HepG2 (cell line): ENCODE measurements around the gene GOLT1A. TPM values are rescaled to one million over a fixed set of nuclear protein-coding genes. Genes with fewer than 3 reads are reported as not detected.

ENCODE experiments used
- KAT7 ChIP-seq: IDR thresholded peaks from 2 replicates; pipeline ENCODE4 v1.6.1; 2018; ENCODE audit warnings: borderline replicate concordance, missing compliant biosample characterization
- KDM4B ChIP-seq: sonication (generic); formaldehyde crosslinking; IDR thresholded peaks from 2 replicates; pipeline ENCODE4 v1.4.0; 2020; ENCODE audit warnings: missing genetic modification reagents
- MBD4 ChIP-seq: IDR thresholded peaks from 2 replicates; pipeline ENCODE4 v1.6.1; 2012; ENCODE audit warnings: low read length, inconsistent platforms, borderline replicate concordance
- NFE2 ChIP-seq: sonication (generic); formaldehyde crosslinking; IDR thresholded peaks from 2 replicates; pipeline ENCODE4 v1.4.0; 2020; ENCODE audit warnings: missing genetic modification reagents
- NFE2L1 ChIP-seq: sonication (generic); formaldehyde crosslinking; IDR thresholded peaks from 2 replicates; pipeline ENCODE4 v1.4.0; 2020; ENCODE audit warnings: missing genetic modification reagents, mild to moderate bottlenecking, borderline replicate concordance
- TBX3 ChIP-seq: fragments of 450-650 bp; IDR thresholded peaks from 2 replicates; pipeline ENCODE4 v1.6.1; 2017; ENCODE audit warnings: antibody characterized with exemption, mild to moderate bottlenecking, inconsistent platforms, borderline replicate concordance
- TOE1 ChIP-seq: sonication (generic); formaldehyde crosslinking; IDR thresholded peaks from 2 replicates; pipeline ENCODE4 v1.4.0; 2020; ENCODE audit warnings: mild to moderate bottlenecking, missing genetic modification reagents
- ZNF33B ChIP-seq: sonication (generic); formaldehyde crosslinking; IDR thresholded peaks from 2 replicates; pipeline ENCODE4 v1.5.1; 2020; ENCODE audit warnings: mild to moderate bottlenecking, missing genetic modification reagents
- ZNF788 ChIP-seq: sonication (generic); formaldehyde crosslinking; IDR thresholded peaks from 2 replicates; pipeline ENCODE4 v1.5.0; 2020; ENCODE audit warnings: mild to moderate bottlenecking, missing genetic modification reagents, borderline replicate concordance
- polyA plus RNA-seq, 8 experiments: library from polyadenylated mRNA; depleted of rRNA in 3 of 8; stranded (reverse) in 7 of 8; unstranded in 1 of 8; fragments of >200 nt; fragmentation: Illumina TruSeq in 4 of 8; extraction: Trizol in 4 of 8; gene quantifications; 2 replicates each; pipeline versions ENCODE4 v1.2.1 to v1.2.3, GENCODE V29; 2011 to 2016; ENCODE audit warnings: low read depth in 4 of 8, missing spikeins in 1 of 8, mixed read lengths in 1 of 8; ENCODE audit not compliant: insufficient read depth in 1 of 8
- total RNA-seq, 5 experiments: library from RNA; depleted of rRNA; stranded (reverse); fragments of >200 nt; fragmentation: Illumina TruSeq; extraction: Trizol; gene quantifications; 2 replicates each; pipeline ENCODE4 v1.2.3, GENCODE V29; 2016; ENCODE audit warnings: low read depth in 1 of 5
- TF ChIP-seq, protein P1 (sequence below): sonication (generic); formaldehyde crosslinking; IDR thresholded peaks from 2 replicates; pipeline ENCODE4 v1.4.0; 2020; ENCODE audit warnings: mild to moderate bottlenecking, missing genetic modification reagents
- TF ChIP-seq, protein P2 (sequence below): sonication (generic); formaldehyde crosslinking; IDR thresholded peaks from 2 replicates; pipeline ENCODE4 v1.4.0; 2020; ENCODE audit warnings: missing genetic modification reagents
- TF ChIP-seq, protein P3 (sequence below): sonication (generic); formaldehyde crosslinking; IDR thresholded peaks from 2 replicates; pipeline ENCODE4 v1.4.0; 2020; ENCODE audit warnings: mild to moderate bottlenecking, missing genetic modification reagents
- TF ChIP-seq, protein P4 (sequence below): sonication (generic); formaldehyde crosslinking; IDR thresholded peaks from 2 replicates; pipeline ENCODE4 v1.4.0; 2020; ENCODE audit warnings: missing genetic modification reagents
- TF ChIP-seq, protein P5 (sequence below): sonication (generic); formaldehyde crosslinking; conservative IDR thresholded peaks from 2 replicates; pipeline ENCODE4 v1.4.0; 2020; ENCODE audit warnings: mild to moderate bottlenecking, missing genetic modification reagents, moderate library complexity

The GOLT1A gene
- total and polyA plus RNA-seq, 2 of the 13 experiments (the other 11 are each of a cell fraction or from before 2014, with no cell fraction given), result 25.8 to 28.0 TPM

DNA sequence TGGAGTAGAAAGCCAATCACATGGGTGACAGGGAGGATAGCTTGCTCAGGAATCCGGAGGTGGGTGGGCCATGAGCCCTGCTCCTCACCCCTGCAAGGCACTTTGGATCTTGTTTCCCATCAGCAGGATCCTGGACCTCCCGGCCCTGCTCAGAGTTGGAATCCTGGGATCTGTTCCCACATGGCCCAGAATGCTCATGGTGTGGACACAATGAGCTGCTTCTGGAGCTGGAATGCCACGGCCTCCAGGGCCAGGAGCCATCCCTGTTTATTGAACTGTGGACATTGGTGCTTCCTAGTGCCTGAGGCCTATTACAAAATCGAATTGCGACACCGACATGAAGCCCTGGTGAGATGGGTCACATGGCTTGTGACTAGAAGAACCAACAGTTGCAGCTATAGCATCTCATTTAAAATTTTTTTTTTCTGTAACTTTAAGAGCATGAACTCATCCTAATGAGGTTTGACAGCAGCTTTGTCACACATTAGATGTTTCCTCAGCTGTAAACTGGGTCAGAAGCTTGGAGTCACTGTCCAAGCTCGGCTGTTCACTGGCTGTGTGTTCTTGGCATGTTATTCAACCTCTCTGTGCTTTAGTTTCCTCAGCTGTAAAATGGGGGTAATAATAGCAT lies 40.4 kb upstream of the GOLT1A start (continued):
- TF ChIP-seq, protein P1, sequence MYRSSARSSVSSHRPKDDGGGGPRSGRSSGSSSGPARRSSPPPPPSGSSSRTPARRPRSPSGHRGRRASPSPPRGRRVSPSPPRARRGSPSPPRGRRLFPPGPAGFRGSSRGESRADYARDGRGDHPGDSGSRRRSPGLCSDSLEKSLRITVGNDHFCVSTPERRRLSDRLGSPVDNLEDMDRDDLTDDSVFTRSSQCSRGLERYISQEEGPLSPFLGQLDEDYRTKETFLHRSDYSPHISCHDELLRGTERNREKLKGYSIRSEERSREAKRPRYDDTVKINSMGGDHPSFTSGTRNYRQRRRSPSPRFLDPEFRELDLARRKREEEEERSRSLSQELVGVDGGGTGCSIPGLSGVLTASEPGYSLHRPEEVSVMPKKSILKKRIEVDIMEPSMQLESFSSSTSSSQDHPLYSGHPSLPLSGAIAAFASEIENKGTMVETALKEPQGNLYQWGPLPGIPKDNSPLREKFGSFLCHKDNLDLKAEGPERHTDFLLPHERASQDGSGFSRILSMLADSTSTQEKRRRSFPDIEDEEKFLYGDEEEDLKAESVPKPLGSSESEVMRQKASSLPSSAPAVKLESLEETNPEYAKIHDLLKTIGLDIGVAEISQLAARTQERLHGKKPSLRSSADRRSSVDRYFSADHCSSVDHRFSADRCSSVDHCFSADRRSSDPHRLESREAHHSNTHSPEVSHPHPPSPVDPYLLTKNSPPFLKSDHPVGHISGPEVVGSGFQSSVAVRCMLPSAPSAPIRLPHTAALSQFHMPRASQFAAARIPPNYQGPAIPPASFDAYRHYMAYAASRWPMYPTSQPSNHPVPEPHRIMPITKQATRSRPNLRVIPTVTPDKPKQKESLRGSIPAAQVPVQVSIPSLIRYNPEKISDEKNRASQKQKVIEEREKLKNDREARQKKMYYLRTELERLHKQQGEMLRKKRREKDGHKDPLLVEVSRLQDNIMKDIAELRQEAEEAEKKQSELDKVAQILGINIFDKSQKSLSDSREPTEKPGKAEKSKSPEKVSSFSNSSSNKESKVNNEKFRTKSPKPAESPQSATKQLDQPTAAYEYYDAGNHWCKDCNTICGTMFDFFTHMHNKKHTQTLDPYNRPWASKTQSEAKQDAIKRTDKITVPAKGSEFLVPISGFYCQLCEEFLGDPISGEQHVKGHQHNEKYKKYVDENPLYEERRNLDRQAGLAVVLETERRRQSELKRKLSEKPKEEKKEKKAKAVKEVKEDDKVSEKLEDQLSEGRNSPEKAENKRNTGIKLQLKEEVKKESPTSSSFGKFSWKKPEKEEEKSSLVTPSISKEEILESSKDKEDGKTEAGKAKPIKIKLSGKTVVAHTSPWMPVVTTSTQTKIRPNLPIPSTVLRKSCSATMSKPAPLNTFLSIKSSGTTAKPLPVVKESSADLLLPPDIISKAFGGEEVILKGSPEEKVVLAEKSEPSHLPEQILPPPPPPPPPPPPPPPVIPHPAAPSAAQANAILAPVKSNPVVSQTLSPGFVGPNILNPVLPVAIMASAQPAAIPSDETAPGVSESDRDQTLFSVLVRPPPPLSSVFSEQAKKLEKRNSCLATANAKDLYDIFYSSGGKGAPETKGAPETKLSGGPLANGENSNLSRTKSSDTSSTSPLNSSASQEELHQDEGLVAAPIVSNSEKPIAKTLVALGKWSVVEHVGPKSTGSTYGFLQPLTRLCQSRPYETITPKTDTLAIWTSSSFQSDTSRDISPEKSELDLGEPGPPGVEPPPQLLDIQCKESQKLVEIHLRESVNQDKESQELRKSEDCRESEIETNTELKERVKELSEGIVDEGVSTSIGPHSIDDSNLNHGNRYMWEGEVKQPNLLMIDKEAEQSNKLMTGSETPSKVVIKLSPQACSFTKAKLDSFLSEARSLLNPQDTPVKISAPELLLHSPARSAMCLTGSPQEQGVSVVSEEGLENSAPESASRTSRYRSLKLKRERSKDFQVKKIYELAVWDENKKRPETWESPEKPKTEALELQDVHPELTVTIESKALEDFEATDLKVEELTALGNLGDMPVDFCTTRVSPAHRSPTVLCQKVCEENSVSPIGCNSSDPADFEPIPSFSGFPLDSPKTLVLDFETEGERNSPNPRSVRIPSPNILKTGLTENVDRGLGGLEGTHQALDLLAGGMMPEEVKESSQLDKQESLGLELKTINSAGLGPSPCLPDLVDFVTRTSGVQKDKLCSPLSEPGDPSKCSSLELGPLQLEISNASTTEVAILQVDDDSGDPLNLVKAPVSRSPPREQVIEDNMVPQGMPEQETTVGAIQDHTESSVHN (CRISPR knock-in tag), result no peak
- TF ChIP-seq TOE1 (CRISPR knock-in tag) (peak; percentile 60; the same call in 1 of the 2 replicates), ZNF33B (CRISPR knock-in tag) (no peak), NFE2L1 (CRISPR knock-in tag) (no peak), KDM4B (0 out of 2 replicates have a peak, but pooled peaks have one; percentile 71), NFE2 (CRISPR knock-in tag) (no peak), MBD4 (no peak; the same call in 1 of the 2 replicates), TBX3 (no peak), ZNF788 (peak; percentile 89; the same call in 1 of the 2 replicates), KAT7 (CRISPR knock-in tag) (peak; percentile 26; the same call in 1 of the 2 replicates)
- TF ChIP-seq, protein P2, sequence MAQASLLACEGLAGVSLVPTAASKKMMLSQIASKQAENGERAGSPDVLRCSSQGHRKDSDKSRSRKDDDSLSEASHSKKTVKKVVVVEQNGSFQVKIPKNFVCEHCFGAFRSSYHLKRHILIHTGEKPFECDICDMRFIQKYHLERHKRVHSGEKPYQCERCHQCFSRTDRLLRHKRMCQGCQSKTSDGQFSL (CRISPR knock-in tag), result no peak
- TF ChIP-seq, protein P3, sequence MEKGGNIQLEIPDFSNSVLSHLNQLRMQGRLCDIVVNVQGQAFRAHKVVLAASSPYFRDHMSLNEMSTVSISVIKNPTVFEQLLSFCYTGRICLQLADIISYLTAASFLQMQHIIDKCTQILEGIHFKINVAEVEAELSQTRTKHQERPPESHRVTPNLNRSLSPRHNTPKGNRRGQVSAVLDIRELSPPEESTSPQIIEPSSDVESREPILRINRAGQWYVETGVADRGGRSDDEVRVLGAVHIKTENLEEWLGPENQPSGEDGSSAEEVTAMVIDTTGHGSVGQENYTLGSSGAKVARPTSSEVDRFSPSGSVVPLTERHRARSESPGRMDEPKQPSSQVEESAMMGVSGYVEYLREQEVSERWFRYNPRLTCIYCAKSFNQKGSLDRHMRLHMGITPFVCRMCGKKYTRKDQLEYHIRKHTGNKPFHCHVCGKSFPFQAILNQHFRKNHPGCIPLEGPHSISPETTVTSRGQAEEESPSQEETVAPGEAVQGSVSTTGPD, result peak; percentile 97
- TF ChIP-seq, protein P4, sequence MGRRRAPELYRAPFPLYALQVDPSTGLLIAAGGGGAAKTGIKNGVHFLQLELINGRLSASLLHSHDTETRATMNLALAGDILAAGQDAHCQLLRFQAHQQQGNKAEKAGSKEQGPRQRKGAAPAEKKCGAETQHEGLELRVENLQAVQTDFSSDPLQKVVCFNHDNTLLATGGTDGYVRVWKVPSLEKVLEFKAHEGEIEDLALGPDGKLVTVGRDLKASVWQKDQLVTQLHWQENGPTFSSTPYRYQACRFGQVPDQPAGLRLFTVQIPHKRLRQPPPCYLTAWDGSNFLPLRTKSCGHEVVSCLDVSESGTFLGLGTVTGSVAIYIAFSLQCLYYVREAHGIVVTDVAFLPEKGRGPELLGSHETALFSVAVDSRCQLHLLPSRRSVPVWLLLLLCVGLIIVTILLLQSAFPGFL (CRISPR knock-in tag), result no peak
- TF ChIP-seq, protein P5, sequence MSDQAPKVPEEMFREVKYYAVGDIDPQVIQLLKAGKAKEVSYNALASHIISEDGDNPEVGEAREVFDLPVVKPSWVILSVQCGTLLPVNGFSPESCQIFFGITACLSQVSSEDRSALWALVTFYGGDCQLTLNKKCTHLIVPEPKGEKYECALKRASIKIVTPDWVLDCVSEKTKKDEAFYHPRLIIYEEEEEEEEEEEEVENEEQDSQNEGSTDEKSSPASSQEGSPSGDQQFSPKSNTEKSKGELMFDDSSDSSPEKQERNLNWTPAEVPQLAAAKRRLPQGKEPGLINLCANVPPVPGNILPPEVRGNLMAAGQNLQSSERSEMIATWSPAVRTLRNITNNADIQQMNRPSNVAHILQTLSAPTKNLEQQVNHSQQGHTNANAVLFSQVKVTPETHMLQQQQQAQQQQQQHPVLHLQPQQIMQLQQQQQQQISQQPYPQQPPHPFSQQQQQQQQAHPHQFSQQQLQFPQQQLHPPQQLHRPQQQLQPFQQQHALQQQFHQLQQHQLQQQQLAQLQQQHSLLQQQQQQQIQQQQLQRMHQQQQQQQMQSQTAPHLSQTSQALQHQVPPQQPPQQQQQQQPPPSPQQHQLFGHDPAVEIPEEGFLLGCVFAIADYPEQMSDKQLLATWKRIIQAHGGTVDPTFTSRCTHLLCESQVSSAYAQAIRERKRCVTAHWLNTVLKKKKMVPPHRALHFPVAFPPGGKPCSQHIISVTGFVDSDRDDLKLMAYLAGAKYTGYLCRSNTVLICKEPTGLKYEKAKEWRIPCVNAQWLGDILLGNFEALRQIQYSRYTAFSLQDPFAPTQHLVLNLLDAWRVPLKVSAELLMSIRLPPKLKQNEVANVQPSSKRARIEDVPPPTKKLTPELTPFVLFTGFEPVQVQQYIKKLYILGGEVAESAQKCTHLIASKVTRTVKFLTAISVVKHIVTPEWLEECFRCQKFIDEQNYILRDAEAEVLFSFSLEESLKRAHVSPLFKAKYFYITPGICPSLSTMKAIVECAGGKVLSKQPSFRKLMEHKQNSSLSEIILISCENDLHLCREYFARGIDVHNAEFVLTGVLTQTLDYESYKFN (CRISPR knock-in tag), result peak; percentile 90
